Caco-2 (cell line): ENCODE data around the gene MYO5C. TPM values are rescaled to one million over a fixed set of nuclear protein-coding genes. Genes with fewer than 3 reads are reported as not detected.

Experiments used
- BruUV-seq: library from RNA; stranded (reverse); fragments of 400-500 nt; replicated peaks from 2 replicates; lab custom pipeline; 2021; lab: Mats Ljungman, UMichigan
- CTCF ChIA-PET: fragments of 300-600 bp; sonication (Branson Sonifier 250); formaldehyde crosslinking; loops from one replicate; lab custom pipeline; 2022; ENCODE audit warnings: antibody characterized with exemption; lab: Charles Lee
- POLR2A ChIA-PET: fragments of 300-600 bp; sonication (Branson Sonifier 250); formaldehyde crosslinking; loops from one replicate; lab custom pipeline; 2022; ENCODE audit warnings: antibody characterized with exemption; lab: Charles Lee
- DNase-seq, 2 experiments: peaks; one replicate each; pipeline versions ENCODE4 v3.0.0 to v3.0.0-alpha.2; 2020 to 2022
- H3K27me3 ChIP-seq: replicated peaks from 2 replicates; pipeline ENCODE4 v1.6.0; 2011; ENCODE audit warnings: low read length; ENCODE audit not compliant: control insufficient read depth, insufficient read depth
- H3K36me3 ChIP-seq: 2 replicates; pipeline ENCODE4 v1.5.1; 2011; ENCODE audit warnings: low read length; ENCODE audit not compliant: control insufficient read depth, insufficient read depth
- H3K4me1 ChIP-seq: fragments of 250-450 bp; sonication (Bioruptor Pico); 2 replicates; pipeline ENCODE4 v1.5.1; 2020; ENCODE audit warnings: mild to moderate bottlenecking
- H3K4me3 ChIP-seq: 2 replicates; pipeline ENCODE4 v1.5.1; 2011; ENCODE audit warnings: low read depth, mild to moderate bottlenecking, control low read depth, low read length
- H3K9me3 ChIP-seq: fragments of 250-450 bp; sonication (Bioruptor Pico); 2 replicates; pipeline ENCODE4 v1.5.1; 2020; ENCODE audit warnings: mild to moderate bottlenecking, moderate library complexity
- H3K27ac Mint-ChIP-seq: one replicate; pipeline ENCODE4 v1.8.0; 2022; ENCODE audit warnings: mixed read lengths; ENCODE audit not compliant: unreplicated experiment
- H3K27me3 Mint-ChIP-seq: one replicate; pipeline ENCODE4 v1.8.0; 2022; ENCODE audit warnings: mixed read lengths; ENCODE audit not compliant: insufficient read depth, unreplicated experiment
- H3K36me3 Mint-ChIP-seq: one replicate; pipeline ENCODE4 v1.8.0; 2022; ENCODE audit warnings: mild to moderate bottlenecking, mixed read lengths; ENCODE audit not compliant: insufficient read depth, unreplicated experiment
- H3K4me1 Mint-ChIP-seq: one replicate; pipeline ENCODE4 v1.8.0; 2022; ENCODE audit warnings: low read depth, mixed read lengths; ENCODE audit not compliant: unreplicated experiment
- H3K4me3 Mint-ChIP-seq: one replicate; pipeline ENCODE4 v1.8.0; 2022; ENCODE audit warnings: mild to moderate bottlenecking, moderate library complexity, mixed read lengths; ENCODE audit not compliant: unreplicated experiment
- H3K9me3 Mint-ChIP-seq: one replicate; pipeline ENCODE4 v1.8.0; 2022; ENCODE audit warnings: mixed read lengths; ENCODE audit not compliant: unreplicated experiment
- intact Hi-C: fragments of 100-400 bp; cut with micrococcal nuclease; formaldehyde crosslinking; loops from one replicate; pipeline ENCODE4 v1.10.0; 2022; ENCODE audit not compliant: unreplicated experiment
- total RNA-seq: library from RNA; stranded (reverse); gene quantifications from 2 replicates; pipeline ENCODE4 v1.2.3, GENCODE V29; 2022
- TF ChIP-seq, protein P1 (sequence below), 2 experiments: fragments of 200-600 bp in 1 of 2; IDR thresholded peaks; 1 replicate in 1 of 2; 2 replicates in 1 of 2; pipeline versions ENCODE4 v1.5.1 to v1.8.0; 2011 to 2022; ENCODE audit warnings: antibody characterized with exemption in 1 of 2, control low read depth in 1 of 2, inconsistent platforms in 1 of 2, low read depth in 1 of 2, low read length in 1 of 2, mild to moderate bottlenecking in 1 of 2, moderate library complexity in 1 of 2; ENCODE audit not compliant: insufficient read depth in 1 of 2, severe bottlenecking in 1 of 2, unreplicated experiment in 1 of 2

Gene MYO5C
- total RNA-seq, 1 experiment from 2014 or later = 33.5 TPM

DNA sequence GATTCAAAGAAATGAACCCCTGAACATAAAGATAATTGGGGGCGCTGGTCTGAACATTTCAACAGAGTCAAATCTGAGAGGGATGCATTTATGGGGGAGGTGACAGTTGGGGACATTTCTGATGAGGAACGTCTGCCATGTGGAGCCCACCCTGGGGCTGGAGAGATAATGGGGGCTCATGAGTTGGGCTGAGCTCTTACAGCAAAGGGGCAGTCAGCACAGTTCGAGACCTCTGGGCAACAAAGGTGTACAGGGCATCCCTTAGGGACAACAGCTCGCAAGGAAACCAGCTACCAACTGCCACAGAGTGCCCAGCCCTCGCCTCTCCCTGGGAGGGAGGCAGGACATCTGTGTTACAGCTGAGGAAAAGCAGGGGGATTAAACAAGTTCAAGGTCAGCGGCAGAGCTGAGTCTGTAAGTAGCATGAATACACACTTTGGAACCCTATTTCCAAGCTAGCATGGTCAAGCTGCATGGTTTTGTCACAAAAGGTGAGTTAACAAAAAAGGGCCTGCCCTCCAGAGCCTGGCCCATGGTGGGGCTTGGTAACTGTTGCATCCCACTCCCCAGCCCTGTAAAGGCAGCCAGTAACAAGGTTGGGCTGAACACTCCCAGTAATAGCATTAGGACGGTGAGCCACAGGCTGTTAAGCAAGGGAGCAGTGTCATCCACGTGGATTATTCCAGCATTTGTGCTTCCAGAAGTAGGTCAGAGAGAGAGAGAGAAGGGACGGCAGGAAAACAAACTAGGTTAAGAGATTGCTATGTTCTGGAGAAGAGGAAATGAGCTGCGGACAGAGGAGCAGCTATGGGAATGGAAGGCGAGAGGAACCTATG lies 108.7 kb downstream of the MYO5C start:
- BruUV-seq = no TSS peak
- H3K9me3 ChIP-seq = no peaks in the 10 kb centered on the region
- H3K9me3 Mint-ChIP-seq = no peaks in the 10 kb centered on the region
- CTCF ChIA-PET = interaction anchor here (0.8 kb wide), 1 partner anchor 21 kb away, joined by 5 read pairs; no protein-coding TSS in a partner anchor
- TF ChIP-seq, protein P1, sequence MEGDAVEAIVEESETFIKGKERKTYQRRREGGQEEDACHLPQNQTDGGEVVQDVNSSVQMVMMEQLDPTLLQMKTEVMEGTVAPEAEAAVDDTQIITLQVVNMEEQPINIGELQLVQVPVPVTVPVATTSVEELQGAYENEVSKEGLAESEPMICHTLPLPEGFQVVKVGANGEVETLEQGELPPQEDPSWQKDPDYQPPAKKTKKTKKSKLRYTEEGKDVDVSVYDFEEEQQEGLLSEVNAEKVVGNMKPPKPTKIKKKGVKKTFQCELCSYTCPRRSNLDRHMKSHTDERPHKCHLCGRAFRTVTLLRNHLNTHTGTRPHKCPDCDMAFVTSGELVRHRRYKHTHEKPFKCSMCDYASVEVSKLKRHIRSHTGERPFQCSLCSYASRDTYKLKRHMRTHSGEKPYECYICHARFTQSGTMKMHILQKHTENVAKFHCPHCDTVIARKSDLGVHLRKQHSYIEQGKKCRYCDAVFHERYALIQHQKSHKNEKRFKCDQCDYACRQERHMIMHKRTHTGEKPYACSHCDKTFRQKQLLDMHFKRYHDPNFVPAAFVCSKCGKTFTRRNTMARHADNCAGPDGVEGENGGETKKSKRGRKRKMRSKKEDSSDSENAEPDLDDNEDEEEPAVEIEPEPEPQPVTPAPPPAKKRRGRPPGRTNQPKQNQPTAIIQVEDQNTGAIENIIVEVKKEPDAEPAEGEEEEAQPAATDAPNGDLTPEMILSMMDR (IDR thresholded peaks at IDR 0.05; ENCODE audit: insufficient read depth in 1 of 2, low read depth in 1 of 2, low read length in 1 of 2, severe bottlenecking in 1 of 2, unreplicated experiment in 1 of 2) = no peak
- POLR2A ChIA-PET = no interaction called here
- no peaks in the 10 kb centered on the region for H3K27me3 Mint-ChIP-seq
- no peaks in the 10 kb centered on the region; the same call in 1 of the 2 replicates for H3K36me3 ChIP-seq
- peaks cover 8% of the 10 kb centered on the region for H3K4me1 ChIP-seq
- no peak overlapping the region for H3K4me3 ChIP-seq
- H3K4me3 Mint-ChIP-seq = no peak overlapping the region
- DNase-seq = no peak
- intact Hi-C loops = no loop called here
- H3K27ac Mint-ChIP-seq = no peak overlapping the region
- H3K36me3 Mint-ChIP-seq = no peaks in the 10 kb centered on the region
- H3K4me1 Mint-ChIP-seq = peaks cover 5% of the 10 kb centered on the region
- no peaks in the 10 kb centered on the region for H3K27me3 ChIP-seq

DNA sequence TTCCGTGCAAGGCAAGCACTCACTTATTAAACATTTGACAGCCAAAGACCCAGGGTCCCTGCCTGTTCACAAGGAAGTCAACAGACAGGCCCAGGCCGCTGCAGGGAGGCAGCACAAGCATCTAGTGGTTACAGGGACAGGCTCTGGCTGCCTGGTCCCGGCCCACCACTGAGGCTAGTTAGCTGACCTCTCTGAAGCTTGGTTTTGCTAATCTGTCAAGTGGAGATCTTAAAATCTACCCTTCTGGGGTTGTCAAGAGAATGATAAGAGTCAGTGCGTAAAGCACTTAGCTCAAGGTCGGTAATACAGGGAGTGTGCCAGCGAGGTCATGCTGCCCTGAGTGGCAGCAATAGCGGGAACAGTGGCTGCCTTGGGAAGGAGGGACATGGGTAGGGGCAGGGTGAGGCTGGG lies 110.4 kb downstream of the MYO5C start:
- peaks cover 11% of the 10 kb centered on the region for H3K4me1 ChIP-seq
- H3K36me3 ChIP-seq = no peaks in the 10 kb centered on the region
- no peaks in the 10 kb centered on the region for H3K27me3 ChIP-seq
- BruUV-seq = no TSS peak
- no peak overlapping the region for H3K4me3 ChIP-seq
- no peaks in the 10 kb centered on the region for H3K27me3 Mint-ChIP-seq
- no peak overlapping the region for H3K4me3 Mint-ChIP-seq
- no peaks in the 10 kb centered on the region for H3K9me3 Mint-ChIP-seq
- intact Hi-C loops = no loop called here
- peak overlapping the region; percentile 40 for H3K27ac Mint-ChIP-seq
- no peak for DNase-seq
- H3K9me3 ChIP-seq = no peaks in the 10 kb centered on the region
- no peaks in the 10 kb centered on the region for H3K36me3 Mint-ChIP-seq
- H3K4me1 Mint-ChIP-seq = peaks cover 5% of the 10 kb centered on the region
- TF ChIP-seq, protein P1 (IDR thresholded peaks at IDR 0.05; ENCODE audit: insufficient read depth in 1 of 2, low read depth in 1 of 2, low read length in 1 of 2, severe bottlenecking in 1 of 2, unreplicated experiment in 1 of 2) = no peak
- ChIA-PET POLR2A (no interaction called here), CTCF (interaction anchor here (0.9 to 2.3 kb wide), 2 partner anchors 23 to 32 kb away, joined by 3 to 45 read pairs; no protein-coding TSS in a partner anchor)

DNA sequence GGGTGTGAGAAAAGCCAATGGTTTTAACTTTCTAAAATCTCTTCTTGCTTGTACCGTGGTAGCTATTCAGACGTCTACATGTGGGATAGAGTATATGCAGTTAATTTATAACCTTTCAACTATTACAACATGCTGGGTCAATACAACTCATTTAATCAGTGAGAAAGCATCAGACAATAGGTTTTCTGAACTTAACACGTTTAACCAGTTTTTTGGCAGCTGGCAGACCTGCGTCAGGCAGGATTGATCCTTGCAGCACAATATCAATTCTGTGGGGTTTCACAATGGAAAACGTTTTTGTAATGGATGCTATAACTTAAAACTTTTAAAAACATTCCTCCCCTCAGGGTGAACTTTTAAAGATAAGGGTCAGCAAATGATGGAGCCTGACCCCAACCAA lies 110.9 kb downstream of the MYO5C start:
- peak in 1 of 2 experiments; percentile 56 for DNase-seq
- peak overlapping the region; percentile 40 for H3K27ac Mint-ChIP-seq
- Histone ChIP-seq H3K4me1 (peaks cover 12% of the 10 kb centered on the region), H3K9me3 (no peaks in the 10 kb centered on the region), H3K27me3 (no peaks in the 10 kb centered on the region), H3K4me3 (no peak overlapping the region), H3K36me3 (no peaks in the 10 kb centered on the region)
- H3K4me1 Mint-ChIP-seq = peaks cover 5% of the 10 kb centered on the region
- intact Hi-C loops = loop anchor here (1.0 kb wide), 1 partner anchor 43 kb away; no protein-coding TSS in a partner anchor
- no peak overlapping the region for H3K4me3 Mint-ChIP-seq
- BruUV-seq = no TSS peak
- no peaks in the 10 kb centered on the region for H3K36me3 Mint-ChIP-seq
- ChIA-PET POLR2A (no interaction called here), CTCF (interaction anchor here (0.5 to 2.3 kb wide), 5 partner anchors 24 to 44 kb away, joined by 3 to 45 read pairs (median 4); no protein-coding TSS in a partner anchor)
- TF ChIP-seq, protein P1 (IDR thresholded peaks at IDR 0.05; ENCODE audit: insufficient read depth in 1 of 2, low read depth in 1 of 2, low read length in 1 of 2, severe bottlenecking in 1 of 2, unreplicated experiment in 1 of 2) = no peak
- H3K27me3 Mint-ChIP-seq = no peaks in the 10 kb centered on the region
- H3K9me3 Mint-ChIP-seq = no peaks in the 10 kb centered on the region
